Measurements from ENCODE around the gene STXBP5L.
"Not testable (repeated sequence)": the region's sequence is repeated elsewhere in the genome, so short reads cannot be mapped to it uniquely, and the experiment has no call there.

The STXBP5L gene

DNA sequence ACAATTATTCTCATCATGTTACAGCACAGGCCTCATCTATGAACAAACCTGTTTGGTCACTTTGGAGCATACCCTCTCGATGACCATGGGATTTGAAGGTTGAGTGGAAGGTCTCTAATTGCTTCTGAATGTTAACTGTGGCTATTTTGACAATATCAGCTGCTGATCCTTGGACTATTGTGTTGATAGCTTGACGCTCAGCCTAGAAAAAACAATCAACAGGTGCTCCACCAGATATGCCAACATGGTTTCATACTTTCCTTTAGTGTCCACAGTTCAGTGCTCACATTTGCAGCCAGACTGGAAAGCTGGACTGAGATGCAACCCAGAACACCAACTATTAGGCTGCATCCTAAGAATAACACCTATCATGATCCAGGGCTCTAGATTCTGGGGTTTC is 528.1 kb downstream of the STXBP5L start:
- DNase-seq: no peak

DNA sequence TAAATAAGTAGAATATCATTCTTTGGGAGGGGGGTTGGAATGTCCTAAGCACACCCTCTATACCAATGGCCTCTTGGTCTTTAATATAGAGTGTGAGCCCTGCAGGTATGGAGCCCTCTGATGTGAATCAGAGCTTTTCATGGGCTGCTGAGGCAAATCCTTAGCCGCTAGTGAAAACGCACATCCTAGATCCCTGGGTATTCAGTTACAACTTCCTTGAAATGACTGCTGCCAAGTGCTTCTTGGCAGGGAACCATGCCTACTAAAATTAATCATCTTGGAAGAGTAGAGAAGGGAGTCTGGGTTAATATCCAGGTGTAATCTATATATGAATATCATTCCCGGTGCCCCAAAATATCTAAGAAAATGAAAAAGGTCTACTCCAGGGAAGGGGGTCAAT is 528.6 kb downstream of the STXBP5L start:
- no peak for DNase-seq

DNA sequence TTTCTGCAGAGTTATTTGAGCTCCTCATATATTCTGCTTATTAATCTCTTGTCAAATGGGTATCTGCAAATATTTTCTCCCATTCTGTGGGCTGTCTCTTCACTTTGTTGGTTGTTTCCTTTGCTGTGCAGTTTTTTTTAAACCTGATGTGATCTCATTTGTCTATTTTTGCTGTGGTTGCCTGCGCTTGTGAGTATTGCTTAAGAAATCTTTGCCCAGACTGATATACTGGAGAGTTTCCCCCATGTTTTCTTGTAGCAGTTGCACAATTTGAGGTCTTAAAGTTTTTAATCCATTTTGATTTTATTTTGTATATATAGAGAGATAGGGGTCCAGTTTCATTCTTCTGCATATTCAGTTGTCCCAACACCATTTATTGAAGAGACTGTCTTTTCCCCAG is 535.5 kb downstream of the STXBP5L start:
- no peak for DNase-seq

DNA sequence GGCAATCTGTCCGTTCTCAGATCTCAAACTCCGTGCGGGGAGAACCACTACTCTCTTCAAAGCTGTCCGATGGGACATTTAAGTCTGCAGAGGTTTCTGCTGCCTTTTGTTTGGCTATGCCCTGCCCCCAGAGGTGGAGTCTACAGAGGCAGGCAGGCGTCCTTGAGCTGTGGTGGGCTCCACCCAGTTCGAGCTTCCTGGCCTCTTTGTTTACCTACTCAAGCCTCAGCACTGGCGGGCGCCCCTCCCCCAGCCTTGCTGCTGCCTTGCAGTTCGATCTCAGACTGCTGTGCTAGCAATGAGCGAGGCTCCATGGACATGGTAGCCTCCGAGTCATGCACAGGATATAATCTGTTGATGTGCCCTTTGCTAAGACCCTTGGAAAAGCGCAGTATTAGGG is 543.7 kb downstream of the STXBP5L start:
- not testable (repeated sequence) for DNase-seq

DNA sequence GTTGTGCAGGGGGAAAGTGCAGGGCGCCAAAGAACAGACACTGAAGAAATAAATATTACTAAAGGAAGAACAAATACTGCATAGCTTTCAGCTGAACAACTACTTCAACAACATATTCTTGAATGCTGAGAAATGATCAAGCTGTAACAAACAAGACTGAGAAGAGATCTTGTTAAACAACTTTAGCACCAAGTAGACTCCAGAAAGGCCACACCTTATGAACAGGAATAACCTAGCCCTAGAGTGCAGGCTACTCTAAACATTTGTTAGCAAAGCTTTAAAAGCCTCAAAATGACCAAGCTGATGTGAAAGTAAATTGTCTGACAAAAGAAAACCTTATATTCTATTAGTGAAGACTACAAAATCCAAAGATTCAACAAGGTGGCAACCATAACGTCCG is 554.6 kb downstream of the STXBP5L start:
- DNase-seq: no peak

DNA sequence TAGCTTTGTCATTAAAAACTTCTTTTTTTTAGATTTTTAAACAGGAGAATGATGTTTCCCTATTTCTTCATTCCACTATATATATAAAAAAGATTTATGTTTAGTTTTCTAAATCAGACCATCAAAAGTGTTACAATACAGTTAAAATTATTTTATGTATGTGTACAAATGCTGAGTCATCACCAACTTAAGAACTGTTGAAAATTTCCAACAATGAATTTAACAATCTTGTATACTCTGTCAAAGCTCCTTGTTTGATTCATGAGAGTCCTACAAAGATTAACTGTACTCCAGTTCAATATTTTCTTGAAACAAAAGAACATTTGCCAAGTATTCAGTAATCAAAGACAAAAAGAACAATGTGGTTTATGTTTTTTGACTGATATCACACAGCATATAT is 555.7 kb downstream of the STXBP5L start:
- DNase-seq: no peak

DNA sequence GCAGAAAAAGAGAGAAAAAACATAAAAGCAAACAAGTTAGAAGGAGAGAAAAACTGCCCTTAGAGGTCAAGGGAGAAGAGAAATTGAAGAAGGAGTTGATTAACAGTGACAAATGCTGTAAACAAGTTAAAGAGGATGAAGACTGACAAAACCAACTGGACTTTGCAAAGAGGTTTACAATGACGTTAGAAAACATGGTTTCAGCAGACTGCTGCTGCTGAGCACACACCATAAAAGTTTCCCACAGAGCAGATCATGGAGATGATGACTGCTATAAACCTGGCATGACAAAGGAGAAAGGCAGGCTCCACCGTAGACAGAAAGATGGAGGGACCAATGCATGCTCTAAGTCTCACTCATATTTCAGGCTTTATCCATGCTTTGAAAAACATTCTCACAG is 559.1 kb downstream of the STXBP5L start:
- DNase-seq: no peak

DNA sequence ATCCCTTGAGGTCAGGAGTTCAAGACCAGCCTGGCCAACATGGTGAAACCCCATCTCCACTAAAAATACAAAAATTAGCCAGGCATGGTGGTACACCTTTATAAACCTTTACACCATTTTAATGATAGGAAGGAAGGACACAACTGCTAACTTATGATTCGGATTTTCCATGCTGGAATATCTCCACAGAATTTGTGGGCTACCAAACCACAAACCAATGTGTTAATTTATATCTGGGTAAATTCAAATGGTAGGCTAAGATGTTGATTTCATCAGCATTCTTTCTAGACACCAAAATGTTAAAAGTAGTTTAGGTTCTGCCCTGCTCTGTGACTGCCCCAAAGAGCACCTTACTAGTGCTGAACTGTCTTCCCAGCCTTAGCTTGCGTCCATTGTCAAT is 565.0 kb downstream of the STXBP5L start:
- no peak for DNase-seq
